Measurements from ENCODE around the gene HMCN2. TPM values are rescaled to one million over a fixed set of nuclear protein-coding genes. Genes with fewer than 3 reads are reported as not detected.

HMCN2 gene
- total RNA-seq, 4 donors from 2014 or later: 9.1 to 38.6 (median 12.5) TPM

DNA sequence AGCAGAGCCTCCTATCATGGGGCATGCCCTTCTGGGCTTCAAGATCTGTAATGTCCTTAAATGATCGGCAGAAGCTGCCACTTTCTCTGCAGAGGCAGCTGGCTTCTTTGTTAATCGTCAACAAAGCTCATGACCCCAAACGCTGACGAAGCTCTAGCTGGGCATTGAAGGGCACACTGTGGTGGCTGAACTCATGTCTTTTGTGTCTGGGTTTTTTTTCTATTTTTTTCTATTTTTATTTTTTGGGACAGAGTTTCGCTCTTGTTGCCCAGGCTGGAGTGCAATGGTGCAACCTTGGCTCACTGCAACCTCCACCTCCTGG lies 114.0 kb downstream of the HMCN2 start:
- Histone ChIP-seq H3K27ac (replicated peaks in 1 of 4) (no peak overlapping the region), H3K9me3 (no peaks in the 10 kb centered on the region), H3K36me3 (peaks cover 0 to 59% (median 15%) of the 10 kb centered on the region in 4 donors), H3K4me1 (no peaks in the 10 kb centered on the region), H3K27me3 (no peaks in the 10 kb centered on the region), H3K4me3 (no peak overlapping the region)
- intact Hi-C loops (cut with DNase I): no loop called here
- DNase-seq (ENCODE audit: extremely low spot score): no peak
- TF ChIP-seq, protein P1, sequence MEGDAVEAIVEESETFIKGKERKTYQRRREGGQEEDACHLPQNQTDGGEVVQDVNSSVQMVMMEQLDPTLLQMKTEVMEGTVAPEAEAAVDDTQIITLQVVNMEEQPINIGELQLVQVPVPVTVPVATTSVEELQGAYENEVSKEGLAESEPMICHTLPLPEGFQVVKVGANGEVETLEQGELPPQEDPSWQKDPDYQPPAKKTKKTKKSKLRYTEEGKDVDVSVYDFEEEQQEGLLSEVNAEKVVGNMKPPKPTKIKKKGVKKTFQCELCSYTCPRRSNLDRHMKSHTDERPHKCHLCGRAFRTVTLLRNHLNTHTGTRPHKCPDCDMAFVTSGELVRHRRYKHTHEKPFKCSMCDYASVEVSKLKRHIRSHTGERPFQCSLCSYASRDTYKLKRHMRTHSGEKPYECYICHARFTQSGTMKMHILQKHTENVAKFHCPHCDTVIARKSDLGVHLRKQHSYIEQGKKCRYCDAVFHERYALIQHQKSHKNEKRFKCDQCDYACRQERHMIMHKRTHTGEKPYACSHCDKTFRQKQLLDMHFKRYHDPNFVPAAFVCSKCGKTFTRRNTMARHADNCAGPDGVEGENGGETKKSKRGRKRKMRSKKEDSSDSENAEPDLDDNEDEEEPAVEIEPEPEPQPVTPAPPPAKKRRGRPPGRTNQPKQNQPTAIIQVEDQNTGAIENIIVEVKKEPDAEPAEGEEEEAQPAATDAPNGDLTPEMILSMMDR (IDR thresholded peaks at IDR 0.05): no peak
- TF ChIP-seq POLR2A (IDR thresholded peaks at IDR 0.05; ENCODE audit: low read depth) (no peak), EP300 (IDR thresholded peaks at IDR 0.05) (no peak), POLR2AphosphoS5 (IDR thresholded peaks at IDR 0.05) (no peak)
- WGBS: 69% methylated on average over 5 of the region's 5 CpGs

DNA sequence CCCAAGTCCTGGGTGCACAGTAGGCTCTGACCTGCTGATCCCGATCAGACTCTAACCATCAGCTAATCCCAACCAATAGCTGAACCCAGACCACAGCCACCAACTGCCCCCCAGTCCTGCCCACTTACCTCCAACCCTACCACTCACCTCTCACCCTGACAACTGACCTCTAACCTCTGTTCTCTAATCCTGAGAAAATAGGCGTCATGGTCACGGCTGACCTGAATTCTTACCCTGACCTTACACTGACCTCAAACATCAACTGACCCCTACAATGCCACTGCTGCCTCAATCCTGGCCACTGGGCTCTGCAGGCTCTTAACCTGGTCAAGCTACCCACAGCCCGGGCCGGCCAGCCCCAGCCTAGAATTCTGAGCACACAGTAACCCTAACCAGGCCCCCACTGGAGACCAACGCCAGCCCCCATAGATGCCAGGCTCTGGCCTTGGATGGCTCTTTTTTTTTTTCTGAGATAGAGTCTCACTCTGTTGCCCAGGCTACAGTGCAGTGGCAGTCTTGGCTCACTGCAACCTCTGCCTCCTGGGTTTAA lies 115.4 kb downstream of the HMCN2 start:
- Histone ChIP-seq H3K4me3 (no peak overlapping the region), H3K4me1 (no peaks in the 10 kb centered on the region), H3K27me3 (no peaks in the 10 kb centered on the region), H3K27ac (replicated peaks in 1 of 4) (no peak overlapping the region), H3K9me3 (no peaks in the 10 kb centered on the region), H3K36me3 (peaks cover 0 to 57% (median 17%) of the 10 kb centered on the region in 4 donors)
- no peak for DNase-seq (ENCODE audit: extremely low spot score)
- TF ChIP-seq, protein P1 (IDR thresholded peaks at IDR 0.05): no peak
- TF ChIP-seq EP300 (IDR thresholded peaks at IDR 0.05) (no peak), POLR2A (IDR thresholded peaks at IDR 0.05; ENCODE audit: low read depth) (no peak), POLR2AphosphoS5 (IDR thresholded peaks at IDR 0.05) (no peak)
- intact Hi-C loops (cut with DNase I): no loop called here
- WGBS: 84% methylated on average over 6 of the region's 6 CpGs

DNA sequence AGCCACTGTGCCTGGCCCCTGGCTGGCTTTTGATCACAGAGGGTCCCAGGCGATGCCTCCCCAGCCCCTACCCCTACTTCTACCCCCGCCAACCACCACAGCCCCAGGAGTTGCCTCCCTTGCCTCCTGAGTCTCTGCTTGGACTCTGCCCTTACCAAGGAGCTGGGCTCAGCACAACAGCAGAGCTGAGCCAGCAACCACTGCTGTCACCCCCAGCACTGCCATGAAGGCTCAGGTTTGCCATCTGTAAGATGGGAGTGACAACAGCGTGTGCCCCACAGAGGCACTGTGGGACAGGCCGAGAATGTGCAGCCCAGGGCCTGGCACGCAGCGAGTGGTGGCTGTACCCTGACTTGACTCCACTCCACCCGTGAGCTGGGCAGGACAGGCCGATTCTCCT lies 116.1 kb downstream of the HMCN2 start:
- 95% methylated on average over 4 of the region's 8 CpGs for WGBS
- H3K4me3 ChIP-seq: no peak overlapping the region

DNA sequence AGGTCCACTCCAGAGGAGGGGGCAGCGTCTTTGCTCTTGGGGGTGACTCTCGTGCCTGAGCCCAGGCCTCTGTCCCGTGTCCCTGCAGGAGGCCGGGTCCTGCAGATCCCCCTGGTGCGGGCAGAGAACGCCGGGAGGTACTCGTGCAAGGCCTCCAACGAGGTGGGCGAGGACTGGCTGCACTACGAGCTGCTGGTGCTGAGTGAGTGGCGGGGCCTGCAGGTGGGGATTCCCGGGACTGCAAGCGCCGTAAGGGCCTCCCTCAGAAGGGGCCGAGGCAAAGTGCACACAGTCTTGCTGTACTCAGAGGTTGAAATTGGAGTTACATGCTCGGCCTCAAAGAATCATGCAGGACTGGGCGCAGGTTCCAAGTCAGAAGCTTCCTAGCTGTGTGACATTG lies 116.5 kb downstream of the HMCN2 start:
- Histone ChIP-seq H3K27ac (replicated peaks in 1 of 4) (no peak overlapping the region), H3K4me1 (no peaks in the 10 kb centered on the region), H3K36me3 (peaks cover 0 to 57% (median 18%) of the 10 kb centered on the region in 4 donors), H3K9me3 (no peaks in the 10 kb centered on the region), H3K4me3 (no peak overlapping the region), H3K27me3 (no peaks in the 10 kb centered on the region)
- TF ChIP-seq POLR2AphosphoS5 (IDR thresholded peaks at IDR 0.05) (no peak), POLR2A (IDR thresholded peaks at IDR 0.05; ENCODE audit: low read depth) (no peak)
- DNase-seq (ENCODE audit: extremely low spot score): no peak
- 89% methylated on average over 13 of the region's 18 CpGs for WGBS
- intact Hi-C loops (cut with DNase I): no loop called here

More for the DNA sequence above, 116.1 kb downstream of the HMCN2 start:
- DNase-seq (ENCODE audit: extremely low spot score): no peak
- TF ChIP-seq, protein P1 (IDR thresholded peaks at IDR 0.05): no peak
- TF ChIP-seq EP300 (IDR thresholded peaks at IDR 0.05) (no peak), POLR2A (IDR thresholded peaks at IDR 0.05; ENCODE audit: low read depth) (no peak), POLR2AphosphoS5 (IDR thresholded peaks at IDR 0.05) (no peak)
- intact Hi-C loops (cut with DNase I): no loop called here
- no peaks in the 10 kb centered on the region for H3K27me3 ChIP-seq
- H3K27ac ChIP-seq (replicated peaks in 1 of 4): no peak overlapping the region
- peaks cover 0 to 57% (median 17%) of the 10 kb centered on the region in 4 donors for H3K36me3 ChIP-seq
- H3K4me1 ChIP-seq: no peaks in the 10 kb centered on the region
- H3K9me3 ChIP-seq: no peaks in the 10 kb centered on the region

DNA sequence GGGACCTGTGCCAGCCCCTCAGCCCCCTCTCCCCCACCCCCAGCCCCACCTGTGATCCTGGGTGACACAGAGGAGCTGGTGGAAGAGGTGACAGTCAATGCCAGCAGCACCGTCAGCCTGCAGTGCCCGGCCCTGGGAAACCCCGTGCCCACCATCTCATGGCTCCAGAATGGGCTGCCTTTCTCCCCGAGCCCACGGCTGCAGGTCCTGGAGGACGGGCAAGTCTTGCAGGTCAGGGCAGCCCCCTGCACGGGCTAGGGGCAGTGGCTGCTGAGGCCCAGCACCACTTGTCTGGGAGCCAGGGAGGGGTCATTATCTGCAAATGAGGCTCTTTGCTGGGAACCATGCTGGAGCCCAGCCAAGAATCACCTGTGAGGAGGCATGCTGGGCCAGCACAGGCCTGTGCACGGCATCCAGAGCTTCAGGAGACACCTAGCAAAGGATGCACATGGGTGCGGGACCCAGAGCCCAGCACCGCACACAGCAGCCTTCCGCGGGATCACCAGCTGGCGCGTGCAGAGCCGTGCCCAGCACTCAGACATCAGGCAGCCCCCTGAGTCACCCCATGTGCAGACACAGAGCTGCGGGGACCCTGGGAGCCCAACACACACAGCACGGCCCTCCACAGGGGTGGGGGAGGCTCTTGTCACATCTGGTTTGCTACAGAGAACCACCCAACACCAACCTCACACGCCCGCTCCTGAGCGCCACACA lies 117.2 kb downstream of the HMCN2 start:
- H3K36me3 ChIP-seq: peaks cover 0 to 57% (median 18%) of the 10 kb centered on the region in 4 donors
- no peaks in the 10 kb centered on the region for H3K4me1 ChIP-seq
- no peaks in the 10 kb centered on the region for H3K27me3 ChIP-seq
- H3K27ac ChIP-seq (replicated peaks in 1 of 4): no peak overlapping the region
- H3K9me3 ChIP-seq: no peaks in the 10 kb centered on the region
- H3K4me3 ChIP-seq: no peak overlapping the region
- intact Hi-C loops (cut with DNase I): no loop called here
- WGBS: 82% methylated on average over 3 of the region's 20 CpGs
- TF ChIP-seq POLR2A (IDR thresholded peaks at IDR 0.05; ENCODE audit: low read depth): no peak
- TF ChIP-seq, protein P1 (IDR thresholded peaks at IDR 0.05): no peak
- TF ChIP-seq EP300 (IDR thresholded peaks at IDR 0.05): no peak
- no peak for TF ChIP-seq POLR2AphosphoS5 (IDR thresholded peaks at IDR 0.05)
- DNase-seq (ENCODE audit: extremely low spot score): no peak

Measured in esophagus muscularis mucosa (tissue), 4 donors.